HG02852 (cell line): ENCODE measurements around the gene SMPD2.

Experiments used
- ATAC-seq: cut with Tn5 transposase; IDR thresholded peaks from one replicate; pipeline ENCODE4 v1.9.1; 2021; ENCODE audit warnings: mild to moderate bottlenecking, moderate library complexity; ENCODE audit not compliant: unreplicated experiment

The SMPD2 gene

DNA sequence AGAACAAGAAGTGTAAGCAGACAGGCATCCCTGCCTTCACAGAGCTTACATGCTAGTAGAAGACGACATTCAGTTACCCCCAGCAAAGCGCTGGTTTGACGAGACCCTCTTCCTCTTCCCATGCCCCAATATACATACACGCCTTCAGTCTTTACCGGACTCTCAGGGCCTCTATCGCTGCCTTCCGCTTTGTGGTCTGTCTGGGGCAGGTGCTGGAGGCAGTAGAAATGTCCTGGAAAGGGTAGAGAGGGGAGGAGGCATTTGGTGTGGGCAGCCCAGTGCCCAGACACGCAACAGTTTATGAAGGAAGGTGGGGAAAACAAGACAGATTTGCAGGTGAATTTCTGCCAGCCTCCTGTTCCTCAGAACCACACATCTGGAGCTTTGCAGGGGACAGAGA is 6.0 kb downstream of the SMPD2 start:
- no peak for ATAC-seq

DNA sequence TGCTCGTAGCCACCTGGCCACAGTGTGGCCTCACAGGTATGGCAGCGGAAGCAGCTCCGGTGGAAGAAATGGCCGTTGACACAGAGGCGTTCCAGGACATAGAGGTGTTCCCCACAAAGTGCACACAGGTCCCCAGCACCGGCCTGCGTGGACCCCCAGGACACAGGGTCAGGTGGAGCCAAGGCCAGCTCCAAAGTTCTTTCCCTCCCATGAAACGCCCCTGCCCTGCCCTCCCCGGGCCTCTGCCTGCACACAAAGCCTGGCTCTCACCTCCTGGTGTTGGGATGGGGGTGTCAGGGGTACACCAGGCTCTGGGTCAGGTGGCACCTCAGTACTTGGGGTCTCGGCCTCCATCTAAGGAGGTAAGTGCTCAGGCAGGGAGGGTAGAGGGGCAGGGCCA is 6.6 kb downstream of the SMPD2 start:
- ATAC-seq = no peak

DNA sequence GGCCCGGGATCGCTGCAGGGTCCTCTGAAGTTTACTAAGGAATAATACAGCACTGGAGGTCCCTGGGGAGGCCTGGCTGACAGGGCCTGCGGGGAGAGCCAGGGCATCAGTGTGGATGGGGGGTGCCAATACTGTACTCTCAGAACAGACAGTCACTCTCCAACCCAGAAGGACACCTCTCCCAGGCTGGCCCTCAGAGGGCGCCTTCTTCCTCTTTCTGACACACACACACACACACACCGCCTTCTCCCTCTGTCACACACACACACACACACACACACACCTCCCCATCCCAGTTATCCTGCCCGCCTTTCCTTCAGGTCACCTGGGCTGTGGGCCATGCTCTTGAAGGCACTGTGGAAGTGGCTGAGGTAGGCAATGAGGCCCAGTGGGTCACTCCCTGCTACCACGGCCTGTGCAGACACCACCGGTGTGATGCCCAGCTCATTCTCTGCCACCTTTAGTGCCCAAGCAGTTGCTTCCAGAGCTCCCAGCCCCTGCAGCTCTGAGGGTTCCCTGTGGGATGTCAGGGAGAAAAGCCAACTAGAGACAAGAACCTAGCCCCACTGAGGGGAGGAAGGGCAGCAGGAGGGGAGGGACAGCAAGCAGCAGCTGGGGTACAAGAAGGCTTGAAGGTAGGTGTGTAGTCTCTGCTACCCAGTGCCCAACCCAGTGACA is 7.5 kb downstream of the SMPD2 start:
- no peak for ATAC-seq

DNA sequence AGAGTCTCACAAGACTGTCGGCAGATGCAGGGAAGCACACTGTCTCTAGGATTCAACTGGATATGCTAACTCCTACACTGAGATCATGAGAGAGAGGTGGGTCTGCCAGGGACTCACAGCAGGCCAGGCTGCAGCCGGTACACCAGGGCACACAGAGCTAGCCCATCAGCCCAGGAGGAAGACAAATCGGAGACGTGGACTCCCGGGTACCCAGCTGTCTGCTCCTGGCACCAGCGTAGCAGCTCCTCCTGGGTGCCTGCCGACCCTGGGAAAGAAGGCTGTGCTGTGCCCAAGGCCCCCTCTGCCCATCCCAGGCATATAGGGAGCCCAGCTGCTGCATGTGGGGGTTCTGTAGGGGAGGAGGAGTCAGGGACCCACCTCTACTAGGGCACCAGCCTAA is 8.1 kb downstream of the SMPD2 start:
- no peak for ATAC-seq

DNA sequence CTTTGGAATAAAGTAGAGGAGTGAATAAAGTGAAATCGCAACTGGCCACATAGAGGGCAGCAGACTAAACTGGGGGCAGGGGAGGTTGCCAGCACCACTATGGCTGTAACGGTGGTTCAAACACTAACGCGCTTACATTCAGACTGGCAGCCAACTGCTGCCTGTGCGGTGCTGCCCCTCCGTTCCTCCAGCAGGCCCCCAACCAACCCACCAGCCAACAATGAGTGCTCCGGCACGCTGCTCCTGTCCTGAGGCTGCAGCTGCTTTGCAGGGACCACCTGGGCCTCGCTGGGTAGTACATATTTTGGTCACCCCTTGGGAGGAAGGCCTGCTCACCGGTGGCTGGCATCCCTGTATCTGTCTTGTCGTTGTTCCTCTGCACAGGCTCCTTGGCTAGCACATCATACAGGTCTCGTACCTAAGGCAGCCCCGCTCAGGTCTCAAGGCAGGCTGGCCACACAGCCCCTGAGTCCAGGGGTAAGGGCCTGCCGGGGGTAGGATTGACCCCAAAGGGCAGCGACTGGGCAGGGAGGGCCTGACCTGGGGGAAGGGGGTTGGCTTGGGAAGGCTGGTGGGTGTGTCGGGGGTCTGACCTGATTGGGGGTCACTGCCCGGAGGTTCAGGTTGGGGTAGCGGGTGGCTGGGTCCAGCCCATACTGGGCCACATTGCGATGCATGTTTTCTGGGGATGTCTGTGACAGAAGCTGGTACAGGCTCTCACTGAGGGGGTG is 8.7 kb downstream of the SMPD2 start:
- no peak for ATAC-seq

DNA sequence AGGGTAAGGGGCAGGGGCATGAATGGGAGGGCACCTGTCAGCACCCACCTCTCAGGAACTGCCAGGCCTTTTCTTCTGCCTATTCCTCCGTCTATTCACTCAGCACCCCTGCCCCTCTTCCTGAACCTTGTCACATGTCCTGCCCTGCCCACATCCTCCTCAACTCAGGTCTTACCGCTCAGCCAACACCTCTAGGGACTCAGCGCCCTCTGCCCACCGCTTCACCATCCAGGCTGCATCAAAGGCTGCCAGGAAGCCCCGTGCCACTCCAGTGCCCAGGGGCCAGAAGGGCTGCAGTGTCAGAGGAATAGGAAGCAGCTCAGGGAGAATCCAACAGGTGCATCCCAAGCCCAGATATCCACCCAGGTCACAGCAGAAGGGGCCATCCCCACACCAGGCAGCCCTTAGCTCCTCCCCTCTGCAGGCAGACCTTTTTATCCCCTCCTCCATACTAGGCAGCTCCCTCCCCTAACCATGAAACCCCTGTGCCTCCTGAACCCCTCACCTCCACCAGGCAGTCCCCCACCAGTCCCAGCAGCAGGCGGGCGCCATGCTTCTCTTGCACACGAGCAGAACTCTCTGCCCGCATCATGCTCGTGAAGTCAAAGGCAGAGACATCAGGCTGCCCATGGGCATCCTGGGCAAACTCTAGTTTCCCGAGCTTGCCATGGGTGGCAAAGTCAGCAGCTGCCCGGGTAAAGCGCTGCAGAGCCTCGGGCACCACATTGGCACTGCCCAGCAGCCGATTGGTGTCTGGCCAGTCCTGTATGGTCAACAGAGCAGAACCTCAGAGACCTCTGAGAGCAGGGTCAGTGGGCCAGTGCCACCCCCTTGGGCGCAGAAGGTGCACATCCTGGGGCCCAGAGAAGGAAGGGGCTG is 9.5 kb downstream of the SMPD2 start:
- ATAC-seq = no peak

DNA sequence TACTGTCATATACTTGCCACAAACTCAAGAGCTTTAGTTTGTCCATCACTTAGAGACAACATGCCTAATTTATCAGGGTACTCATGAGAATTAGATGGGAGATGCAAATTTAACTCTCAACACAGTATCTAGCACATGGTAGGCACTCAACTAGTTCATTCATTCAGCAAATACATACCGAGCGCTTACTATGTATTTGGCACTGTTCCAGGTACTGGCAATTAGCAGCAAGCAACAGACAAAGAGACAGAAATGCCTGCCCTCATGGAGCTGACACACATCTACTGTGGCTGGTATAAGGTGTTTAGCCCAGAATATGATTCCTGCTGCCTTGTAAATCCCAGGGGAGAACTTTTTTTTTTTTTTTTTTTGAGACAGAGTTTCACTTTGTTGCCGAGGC is 10.3 kb downstream of the SMPD2 start:
- no peak for ATAC-seq

DNA sequence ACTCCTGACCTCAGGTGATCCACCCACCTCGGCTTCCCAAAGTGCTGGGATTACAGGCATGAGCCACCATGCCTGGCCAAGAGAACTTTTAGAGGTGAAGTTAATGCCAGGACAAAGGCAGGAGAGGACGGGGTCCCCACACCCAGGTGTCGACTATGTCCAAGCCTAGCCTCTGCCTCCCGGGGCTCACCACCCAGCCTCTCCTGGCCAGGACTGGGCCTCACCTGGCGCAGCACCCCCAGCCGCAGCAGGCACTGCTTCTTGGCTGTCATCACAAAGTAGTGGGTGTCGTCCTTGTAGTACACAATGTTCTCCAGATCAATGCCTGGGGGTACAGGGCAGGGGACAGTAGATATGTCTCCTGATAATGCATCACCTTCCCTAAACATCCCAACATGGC is 10.9 kb downstream of the SMPD2 start:
- ATAC-seq = no peak

DNA sequence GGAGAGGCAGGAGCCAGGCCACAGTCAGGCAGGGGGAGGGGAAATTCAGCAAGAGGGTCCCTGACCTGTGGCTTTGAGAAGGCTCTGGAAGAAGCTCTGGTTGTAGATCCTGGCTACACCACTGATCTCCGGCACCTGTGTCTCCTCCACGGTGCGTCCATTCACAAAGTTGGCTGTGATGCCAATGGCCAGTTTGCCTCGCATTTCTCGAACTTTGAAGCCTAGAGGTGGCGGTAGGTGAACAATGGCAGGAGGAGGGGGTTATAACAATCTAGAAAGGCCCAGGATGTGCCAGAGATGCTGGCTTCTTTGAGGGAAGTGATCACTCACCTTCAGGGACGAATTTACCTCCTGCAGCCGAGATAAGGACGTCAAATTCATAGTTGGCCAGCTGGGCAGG is 11.7 kb downstream of the SMPD2 start:
- no peak for ATAC-seq

DNA sequence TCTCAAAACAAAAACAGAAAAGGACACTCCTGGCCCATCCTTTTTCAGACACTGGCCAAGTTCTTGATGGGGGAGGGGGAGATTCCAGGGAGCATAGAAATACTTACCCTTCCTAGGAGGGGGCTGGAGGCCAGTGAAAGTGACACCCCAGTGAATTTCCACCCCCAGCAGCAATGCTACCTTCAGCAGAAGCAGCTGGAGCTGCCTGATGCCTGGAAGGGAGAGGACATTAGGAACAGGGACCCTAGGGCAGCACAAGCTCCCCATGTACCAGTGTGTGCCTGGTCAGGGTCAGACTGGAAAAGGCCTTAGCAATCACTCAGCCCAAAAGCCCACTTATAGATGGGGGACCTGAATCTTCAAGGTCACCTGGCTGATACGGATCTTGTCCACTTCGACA is 12.6 kb downstream of the SMPD2 start:
- no peak for ATAC-seq

DNA sequence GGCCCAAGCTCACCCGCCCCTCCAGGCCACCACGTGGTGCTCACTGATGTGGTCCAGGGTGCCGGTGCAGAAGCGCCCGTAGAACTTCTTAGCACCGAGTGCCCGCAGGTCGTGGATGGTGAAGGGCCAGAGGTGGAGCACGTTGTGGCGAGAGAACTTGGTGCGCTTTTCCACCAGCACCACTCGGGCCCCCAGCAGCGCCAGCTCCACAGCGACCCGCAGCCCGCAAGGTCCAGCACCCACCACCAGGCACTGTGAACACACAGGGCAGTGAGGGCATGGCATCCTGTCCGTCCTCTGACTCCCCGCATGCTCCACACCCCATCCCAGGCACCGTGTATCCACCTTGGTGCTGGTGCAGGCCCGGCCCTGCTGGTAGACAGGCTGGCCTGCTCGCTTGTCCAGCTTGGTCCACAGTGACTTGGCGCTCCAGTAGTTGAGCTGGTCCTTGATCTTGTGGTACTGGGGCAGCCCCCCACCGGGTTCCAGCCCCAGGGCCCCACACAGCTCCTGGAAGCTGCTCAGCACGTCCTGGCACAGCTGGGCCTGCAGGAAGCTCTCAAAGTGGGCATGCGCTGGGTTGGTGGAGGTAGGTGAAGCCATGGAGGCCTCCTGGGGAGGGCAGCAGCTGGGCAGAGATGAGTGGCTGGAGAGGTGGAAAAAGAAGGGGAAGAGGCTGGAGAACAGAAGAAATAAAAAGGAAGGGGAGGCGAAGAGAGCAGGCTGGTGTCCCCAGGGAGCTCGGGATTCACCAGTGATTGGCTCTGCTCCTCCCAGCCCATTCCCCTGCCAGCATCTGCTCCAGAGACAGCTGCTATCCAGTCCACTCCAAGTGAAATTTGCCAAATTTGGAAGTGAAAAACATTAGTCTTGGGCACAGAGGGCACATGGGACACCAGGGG is 13.3 kb downstream of the SMPD2 start:
- no peak for ATAC-seq

DNA sequence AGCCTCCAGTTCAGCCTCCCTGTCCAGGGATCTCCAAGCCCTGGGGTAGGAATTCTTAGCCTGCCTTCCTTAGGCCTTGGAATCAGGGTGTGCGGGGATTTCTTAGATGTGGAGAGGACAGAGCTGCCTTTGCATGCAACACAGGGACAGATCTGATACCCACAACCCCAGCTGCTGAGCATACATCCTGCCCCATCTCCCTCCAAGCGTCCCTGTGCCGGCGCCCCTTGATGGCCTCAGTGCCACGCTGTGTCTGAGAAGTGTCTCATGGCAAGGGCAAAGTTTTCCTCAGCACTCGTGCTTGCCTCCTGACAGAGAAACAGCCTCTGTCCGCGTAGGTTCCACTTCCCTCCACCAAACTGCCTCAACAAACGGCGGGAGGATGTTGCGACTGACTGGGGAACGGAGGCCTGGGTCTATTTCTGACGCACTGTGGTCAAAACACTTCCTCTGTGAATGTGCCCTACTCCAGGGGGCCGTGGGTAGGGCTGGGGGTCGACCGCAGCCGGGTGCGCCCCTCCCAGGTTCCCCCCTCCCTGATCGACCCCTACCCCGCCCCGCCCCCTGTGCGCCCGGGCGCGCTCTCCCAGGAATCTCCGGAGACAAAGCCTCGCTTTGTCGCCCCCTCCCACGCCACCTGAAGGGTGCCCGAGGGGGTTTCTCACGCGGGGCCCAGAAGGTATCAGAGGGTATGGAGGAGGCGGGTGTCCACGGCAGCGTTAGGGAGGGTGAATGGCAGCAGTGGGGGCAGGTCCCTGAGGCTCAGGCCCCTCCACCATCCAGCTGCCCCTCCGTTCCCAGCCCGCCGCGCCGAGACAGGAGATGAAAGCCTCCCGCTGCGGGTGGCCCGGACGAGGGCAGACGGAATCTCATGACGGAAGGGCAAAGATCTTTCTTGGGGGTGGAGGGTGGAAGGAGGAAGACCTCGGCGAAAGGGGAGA is 14.2 kb downstream of the SMPD2 start:
- peak; percentile 31 for ATAC-seq

DNA sequence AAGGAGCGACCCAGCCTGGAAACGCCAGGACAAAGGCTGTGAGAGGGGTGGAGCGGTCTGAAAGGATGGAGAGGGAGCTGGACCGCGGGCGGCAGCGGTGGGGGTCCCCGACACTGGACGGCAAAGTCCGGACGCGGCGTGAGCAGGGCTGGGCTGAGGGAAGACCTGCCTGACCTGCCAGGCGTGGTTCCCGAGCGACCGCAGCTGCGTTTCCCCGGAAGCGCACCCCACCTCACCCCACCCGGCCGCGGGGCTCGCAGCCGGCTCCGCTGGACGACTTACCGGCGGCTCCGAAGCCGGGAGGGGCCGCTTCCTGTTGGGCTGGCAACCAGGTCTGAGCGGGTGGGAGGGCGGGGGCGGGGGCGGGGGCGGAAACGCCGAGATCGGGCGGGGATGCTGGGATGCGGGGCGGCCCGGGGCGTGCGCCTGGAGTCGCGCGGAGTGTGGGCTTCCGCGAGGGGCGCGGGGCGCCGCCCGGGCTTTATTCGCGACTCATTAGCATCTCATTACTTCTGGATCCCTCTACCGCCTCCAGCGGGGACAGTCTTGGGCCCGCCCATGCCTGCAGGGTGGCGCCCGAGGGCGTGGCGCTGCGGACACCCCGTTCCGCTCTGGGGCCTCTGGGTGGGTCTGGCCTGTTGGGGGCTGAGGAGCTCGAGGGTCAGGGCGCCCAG is 15.1 kb downstream of the SMPD2 start, which contains the start of gene MICAL1:
MICAL1 (minus strand) TSS at position 336 of the 674 bp plus-strand sequence. CDS start 1,576 bp downstream, outside the sequence.
- ATAC-seq = peak; percentile 55

DNA sequence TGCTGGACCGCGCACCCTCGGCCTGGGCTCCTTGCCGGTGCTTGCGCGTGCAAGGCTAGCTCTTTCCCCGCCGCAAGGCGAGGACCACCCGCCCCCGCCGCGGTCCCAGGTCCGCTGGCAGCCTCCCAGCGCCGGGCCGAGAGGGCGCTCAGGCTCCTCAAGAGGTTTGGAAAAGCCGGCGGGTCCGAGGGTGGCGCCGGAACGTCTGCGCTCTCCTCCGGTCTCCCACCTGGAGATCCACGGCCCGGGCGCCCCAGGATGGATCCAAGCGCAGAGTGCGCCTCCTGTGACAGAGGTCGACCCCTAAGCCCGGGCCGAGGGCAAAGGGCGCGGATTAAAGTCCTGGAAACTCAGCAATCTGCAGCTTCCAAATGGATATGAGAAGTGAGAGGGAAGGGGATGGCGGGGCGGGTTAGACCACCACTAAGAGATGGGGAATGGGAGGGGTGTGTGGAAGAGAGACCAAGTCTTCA is 15.6 kb downstream of the SMPD2 start:
- peak; percentile 9 for ATAC-seq

DNA sequence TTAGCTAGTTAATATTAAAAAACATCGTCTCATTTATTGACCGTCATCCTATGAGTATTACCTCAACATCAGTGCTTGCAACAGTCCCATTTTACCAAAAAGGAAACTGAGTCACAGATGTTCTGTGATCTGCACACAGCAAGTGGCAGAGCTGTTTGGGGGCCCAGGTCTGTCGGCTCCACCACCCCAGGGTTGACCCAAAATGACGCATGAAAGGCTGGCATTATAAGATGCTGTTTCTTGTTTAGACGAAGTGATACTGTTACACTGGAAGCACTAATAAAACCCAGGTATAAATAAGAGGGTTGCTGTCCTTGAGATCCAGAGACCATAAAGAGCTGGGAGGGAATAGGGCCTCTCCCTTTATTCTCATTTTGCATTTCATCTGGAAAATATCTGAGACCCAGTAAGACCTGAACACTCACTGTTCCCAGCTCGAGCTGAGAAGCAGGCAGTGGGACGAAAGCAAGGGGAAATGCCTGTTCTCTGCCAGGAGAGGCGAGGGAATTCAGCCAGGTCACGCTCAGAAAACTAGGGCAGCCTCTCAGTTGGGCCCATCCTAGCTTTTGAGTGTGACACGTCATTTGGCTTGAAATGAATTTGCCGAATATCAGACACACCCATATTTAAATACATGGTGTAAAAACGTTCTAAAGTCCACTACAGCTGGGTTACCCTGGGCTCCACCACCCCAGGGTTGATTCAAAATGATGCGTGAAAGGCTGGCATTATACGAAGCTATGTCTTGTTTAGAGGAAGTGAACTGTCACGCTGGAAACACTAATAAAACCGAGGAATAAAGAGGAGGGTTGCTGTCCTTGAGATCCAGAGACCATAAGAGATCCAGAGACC is 16.4 kb downstream of the SMPD2 start:
- ATAC-seq = no peak

DNA sequence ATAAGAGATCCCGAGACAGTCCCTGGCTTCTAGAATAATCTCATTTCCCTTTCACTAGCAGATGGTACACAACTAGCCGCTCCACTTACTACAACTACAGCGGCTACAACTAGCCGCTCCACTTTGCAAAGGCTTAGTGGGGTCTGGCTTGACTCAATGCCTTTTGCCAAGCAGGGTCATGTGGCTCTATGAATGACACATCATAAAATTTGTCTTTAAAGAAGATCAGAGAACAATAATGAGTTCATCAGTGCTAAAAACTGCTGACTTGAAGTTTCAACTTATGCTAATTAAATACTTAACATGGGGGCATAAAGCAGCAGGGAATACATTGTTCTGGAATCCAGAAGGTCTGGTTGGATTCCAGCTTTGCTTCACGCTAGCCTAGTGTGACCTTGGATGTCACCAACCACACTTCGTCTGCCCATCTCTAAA is 17.1 kb downstream of the SMPD2 start:
- no peak for ATAC-seq

DNA sequence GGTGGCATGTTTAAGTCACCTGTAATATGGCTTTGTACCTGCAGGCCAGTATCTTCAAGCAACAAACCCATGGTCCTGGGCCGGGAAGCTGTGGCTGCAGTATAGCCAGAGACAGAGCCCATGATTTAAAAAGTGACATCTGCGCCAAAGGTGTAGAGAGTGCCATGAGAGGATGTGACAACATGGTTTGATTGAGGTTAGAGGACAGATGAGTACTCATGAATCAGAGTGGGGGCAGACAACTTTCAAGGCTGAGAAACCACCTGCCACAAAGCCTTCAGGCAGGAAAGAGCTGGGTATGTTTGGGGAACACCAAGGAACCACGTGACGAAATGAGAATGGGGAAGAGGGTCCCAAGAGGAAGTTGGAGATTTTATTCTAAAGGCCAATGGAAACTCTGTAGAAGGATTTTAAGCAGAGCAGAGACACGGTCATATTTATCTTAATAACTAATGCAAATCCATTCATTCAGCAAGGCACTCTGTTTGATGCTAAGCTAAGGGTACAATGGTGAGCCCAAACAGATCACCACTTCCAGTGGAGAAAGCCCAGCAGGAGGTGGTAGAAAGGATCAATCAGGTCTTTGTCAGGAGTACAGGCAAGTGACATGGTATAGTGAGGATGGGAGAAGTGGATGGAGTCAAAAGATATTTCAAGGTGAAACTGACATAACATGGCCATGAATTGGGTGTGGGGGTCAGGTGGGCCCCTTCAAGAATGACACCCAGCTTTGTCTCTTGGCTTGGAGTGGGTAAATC is 18.4 kb downstream of the SMPD2 start:
- ATAC-seq = peak; percentile 15
